ENCODE results near the gene CDH11.

The CDH11 gene

DNA sequence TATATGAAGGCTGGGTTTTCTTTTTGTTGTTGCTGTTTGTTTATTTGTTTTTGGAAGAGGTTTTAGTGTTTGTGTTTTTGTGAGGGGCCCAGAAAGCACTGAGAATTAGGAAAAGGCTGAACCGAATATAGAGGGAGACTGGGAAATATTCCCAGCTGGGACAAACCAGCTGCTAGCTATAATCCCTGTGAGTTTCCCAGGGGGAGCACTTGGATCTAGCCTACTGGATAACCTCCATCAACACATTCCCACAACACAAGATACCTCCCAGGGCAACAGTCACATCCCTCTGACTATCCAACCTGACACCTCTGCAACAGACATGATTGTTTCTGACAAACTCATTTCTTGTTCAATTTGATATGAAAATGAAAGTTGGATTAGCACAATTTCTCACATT lies 16.7 kb downstream of the CDH11 start:
- H3K4me3 ChIP-seq (ENCODE audit: low read length), result no peak overlapping the region
- no peak for TF ChIP-seq CTCF (IDR thresholded peaks at IDR 0.05; ENCODE audit: insufficient read depth, low read depth, low read length, missing control alignments)
- DNase-seq (ENCODE audit: low read depth), result no peak

DNA sequence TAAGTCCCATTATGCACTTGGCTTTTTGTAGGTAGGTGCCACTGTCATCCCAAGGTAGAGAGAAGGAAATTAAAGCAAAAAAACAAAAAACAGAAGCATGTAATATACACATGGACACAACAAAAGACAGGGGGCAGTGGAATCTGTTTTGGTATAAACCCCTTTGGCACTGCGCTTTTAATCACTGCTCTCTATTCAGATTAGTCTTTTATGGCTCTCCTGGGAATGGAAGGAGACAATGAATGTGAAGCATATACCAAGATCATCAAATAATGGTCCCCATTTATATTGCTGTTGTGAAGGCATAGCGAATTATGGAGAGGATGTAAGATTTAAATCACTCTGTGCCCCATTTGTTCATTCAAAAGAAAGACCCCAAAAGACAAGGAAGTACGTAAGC lies 17.4 kb downstream of the CDH11 start:
- no peak for TF ChIP-seq CTCF (IDR thresholded peaks at IDR 0.05; ENCODE audit: insufficient read depth, low read depth, low read length, missing control alignments)

DNA sequence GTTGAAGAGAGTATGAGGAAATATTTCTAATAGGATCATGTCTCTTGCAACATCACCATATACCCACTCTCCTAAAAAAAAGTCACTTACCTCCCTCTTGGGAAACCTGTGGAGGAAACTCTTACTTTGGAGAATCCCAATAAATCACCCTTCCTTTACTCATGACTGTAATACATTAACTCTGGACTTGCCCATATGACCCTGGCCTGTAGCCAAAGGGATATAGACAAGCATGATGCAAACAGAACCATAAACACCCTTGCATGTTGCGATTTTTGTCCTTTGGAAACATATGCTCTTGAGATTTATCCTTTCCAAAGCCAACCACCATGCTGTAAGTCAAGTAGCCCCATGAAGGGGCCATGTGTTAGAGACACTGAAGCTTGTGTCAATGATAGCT lies 19.5 kb downstream of the CDH11 start:
- TF ChIP-seq CTCF (IDR thresholded peaks at IDR 0.05; ENCODE audit: insufficient read depth, low read depth, low read length, missing control alignments), result no peak
- DNase-seq (ENCODE audit: low read depth), result no peak
- no peak overlapping the region for H3K4me3 ChIP-seq (ENCODE audit: low read length)

More for the DNA sequence above, 17.4 kb downstream of the CDH11 start:
- DNase-seq (ENCODE audit: low read depth), result no peak
- no peak overlapping the region for H3K4me3 ChIP-seq (ENCODE audit: low read length)

- no peak for TF ChIP-seq CTCF (IDR thresholded peaks at IDR 0.05; ENCODE audit: insufficient read depth, low read depth, low read length, missing control alignments)
- no peak overlapping the region for H3K4me3 ChIP-seq (ENCODE audit: low read length)
- no peak for DNase-seq (ENCODE audit: low read depth)
Observed at GRCh38 chr16:65101009-65101408, 20.9 kb downstream of the CDH11 start.

- DNase-seq (ENCODE audit: low read depth), result peak; percentile 75
- H3K4me3 ChIP-seq (ENCODE audit: low read length), result no peak overlapping the region
- no peak for TF ChIP-seq CTCF (IDR thresholded peaks at IDR 0.05; ENCODE audit: insufficient read depth, low read depth, low read length, missing control alignments)
Observed at GRCh38 chr16:65099607-65100006, 22.3 kb downstream of the CDH11 start.

GRCh38 chr16:65098916-65099315 lies 22.9 kb downstream of the CDH11 start:
- H3K4me3 ChIP-seq (ENCODE audit: low read length), result no peak overlapping the region
- no peak for TF ChIP-seq CTCF (IDR thresholded peaks at IDR 0.05; ENCODE audit: insufficient read depth, low read depth, low read length, missing control alignments)
- DNase-seq (ENCODE audit: low read depth), result no peak

- no peak for DNase-seq (ENCODE audit: low read depth)
- no peak overlapping the region for H3K4me3 ChIP-seq (ENCODE audit: low read length)
- TF ChIP-seq CTCF (IDR thresholded peaks at IDR 0.05; ENCODE audit: insufficient read depth, low read depth, low read length, missing control alignments), result no peak
Observed at GRCh38 chr16:65097296-65097695, 24.6 kb downstream of the CDH11 start.
